GM21381 (cell line): ENCODE results near the gene KATNA1.

Source experiments
- ATAC-seq: cut with Tn5 transposase; IDR thresholded peaks from one replicate; pipeline ENCODE4 v1.9.1; 2021; ENCODE audit warnings: mild to moderate bottlenecking, moderate library complexity; ENCODE audit not compliant: unreplicated experiment

KATNA1 gene

DNA sequence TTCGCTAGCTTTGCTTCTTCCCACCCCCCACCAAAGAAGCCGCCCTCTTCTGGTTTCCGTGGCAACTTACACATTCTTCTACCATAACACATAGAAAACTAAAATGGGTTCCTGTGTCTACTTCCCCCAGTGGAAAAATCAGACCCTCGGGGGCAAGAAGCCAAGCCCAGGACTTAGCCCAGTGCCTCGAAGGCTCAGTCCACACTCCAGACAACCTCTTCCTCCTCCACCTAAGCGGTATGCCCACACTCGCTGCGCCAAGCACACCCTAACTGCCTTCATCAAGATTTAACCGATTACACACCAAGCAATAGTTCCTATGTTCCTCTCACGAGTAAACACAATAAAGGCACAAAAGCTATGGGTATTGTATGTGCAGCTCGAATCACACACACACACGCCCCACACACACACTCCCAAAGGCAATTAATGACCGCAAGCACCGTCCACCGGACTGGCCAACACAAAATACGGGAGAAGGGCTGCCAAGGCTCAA, 103.2 kb downstream of the KATNA1 start:
- peak; percentile 0 for ATAC-seq
